Measurements from ENCODE around the gene FBXO31.
"Not testable (repeated sequence)": the region's sequence is repeated elsewhere in the genome, so short reads cannot be mapped to it uniquely, and the experiment has no call there.

FBXO31 gene

DNA sequence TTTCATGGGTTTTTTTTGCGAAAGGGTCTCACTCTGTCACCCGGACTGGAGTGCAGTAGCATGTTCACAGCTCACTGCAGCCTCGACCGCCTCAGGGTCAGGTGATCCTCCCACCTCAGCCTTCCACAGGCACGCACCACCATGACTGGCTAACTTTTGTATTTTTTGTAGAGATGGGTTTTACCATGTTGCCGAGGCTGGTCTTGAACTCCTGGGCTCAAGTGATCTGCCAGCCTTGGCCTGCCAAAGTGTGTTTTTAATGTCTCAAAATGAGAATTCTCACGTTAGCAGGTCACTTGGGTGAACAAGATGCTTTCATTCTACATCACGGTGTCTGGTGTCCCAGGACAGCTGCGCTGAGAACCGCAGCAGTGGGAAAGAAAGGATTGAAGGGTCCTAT is 3.2 kb downstream of the FBXO31 start:
- no peaks in the 10 kb centered on the region for H3K27me3 ChIP-seq (ENCODE audit: insufficient read depth, insufficient read length)
- DNase-seq (ENCODE audit: low read depth, low spot score) = no peak
- H3K4me1 ChIP-seq (ENCODE audit: insufficient read depth, insufficient read length) = no peaks in the 10 kb centered on the region
- peaks cover 7% of the 10 kb centered on the region for H3K9me3 ChIP-seq (ENCODE audit: insufficient read depth, low read length)
- no peak overlapping the region for H3K4me3 ChIP-seq (ENCODE audit: insufficient read length, low read depth)
- no peak overlapping the region for H3K9ac ChIP-seq (ENCODE audit: insufficient read length, low read depth)
- peaks cover 12% of the 10 kb centered on the region for H3K36me3 ChIP-seq (ENCODE audit: insufficient read depth, insufficient read length, low read length)
- TF ChIP-seq ZNF274 (IDR thresholded peaks at IDR 0.05; ENCODE audit: low read depth, low read length) (no peak), SUZ12 (IDR thresholded peaks at IDR 0.05; ENCODE audit: extremely low read depth, insufficient read depth, insufficient read length) (no peak)

DNA sequence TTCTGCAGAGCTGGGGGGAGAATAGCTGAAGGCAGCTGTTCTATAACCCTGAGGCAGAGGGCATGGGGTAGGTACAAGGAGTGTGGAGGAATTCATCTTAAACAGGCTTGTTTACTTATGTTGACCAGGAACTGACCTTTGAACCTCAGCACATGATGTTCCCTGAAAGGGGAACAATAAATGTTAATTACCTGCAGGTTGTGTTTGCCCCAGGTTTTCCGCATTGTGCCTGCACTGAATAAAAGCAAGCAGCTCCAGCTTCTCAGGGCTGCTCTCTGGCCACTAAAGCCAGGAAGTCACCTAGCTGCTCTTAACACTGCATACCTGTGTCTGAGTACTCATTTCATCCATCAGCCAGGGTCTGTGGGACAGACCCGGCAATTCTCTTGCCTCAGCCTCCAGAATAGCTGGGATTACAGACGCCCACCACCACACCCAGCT is 4.2 kb downstream of the FBXO31 start:
- peaks cover 16% of the 10 kb centered on the region for H3K36me3 ChIP-seq (ENCODE audit: insufficient read depth, insufficient read length, low read length)
- not testable (repeated sequence) for H3K4me3 ChIP-seq (ENCODE audit: insufficient read length, low read depth); H3K4me1 ChIP-seq (ENCODE audit: insufficient read depth, insufficient read length); H3K9ac ChIP-seq (ENCODE audit: insufficient read length, low read depth); H3K27me3 ChIP-seq (ENCODE audit: insufficient read depth, insufficient read length); DNase-seq (ENCODE audit: low read depth, low spot score); H3K9me3 ChIP-seq (ENCODE audit: insufficient read depth, low read length)

DNA sequence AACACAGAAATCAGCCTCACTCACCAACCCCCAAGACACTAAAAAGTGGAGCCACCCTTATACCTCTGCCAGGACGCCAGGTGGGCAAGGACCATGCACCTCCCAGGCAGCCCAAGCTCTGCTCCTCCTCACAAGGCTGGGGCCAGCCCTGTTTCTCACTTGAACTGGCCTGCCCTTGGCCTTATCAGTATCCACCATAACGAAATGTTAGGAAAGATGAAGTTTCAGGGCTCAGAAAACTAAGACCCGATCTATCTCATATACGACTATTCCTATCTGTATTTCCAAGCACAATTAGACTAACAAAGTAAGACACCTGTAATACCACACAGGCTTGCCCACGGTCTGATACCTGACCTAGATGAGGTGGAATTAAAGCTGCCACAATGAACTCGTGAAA is 6.9 kb downstream of the FBXO31 start:
- no peaks in the 10 kb centered on the region for H3K4me1 ChIP-seq (ENCODE audit: insufficient read depth, insufficient read length)
- H3K27me3 ChIP-seq (ENCODE audit: insufficient read depth, insufficient read length) = no peaks in the 10 kb centered on the region
- H3K36me3 ChIP-seq (ENCODE audit: insufficient read depth, insufficient read length, low read length) = peaks cover 30% of the 10 kb centered on the region
- no peak for DNase-seq (ENCODE audit: low read depth, low spot score)
- TF ChIP-seq SUZ12 (IDR thresholded peaks at IDR 0.05; ENCODE audit: extremely low read depth, insufficient read depth, insufficient read length) (no peak), YY1 (IDR thresholded peaks at IDR 0.05; ENCODE audit: insufficient read depth, insufficient read length) (no peak), ZNF274 (IDR thresholded peaks at IDR 0.05; ENCODE audit: low read depth, low read length) (no peak)
- H3K9ac ChIP-seq (ENCODE audit: insufficient read length, low read depth) = no peak overlapping the region
- no peak overlapping the region for H3K4me3 ChIP-seq (ENCODE audit: insufficient read length, low read depth)
- H3K9me3 ChIP-seq (ENCODE audit: insufficient read depth, low read length) = peaks cover 7% of the 10 kb centered on the region

- no peak for DNase-seq (ENCODE audit: low read depth, low spot score)
- Histone ChIP-seq H3K36me3 (ENCODE audit: insufficient read depth, insufficient read length, low read length) (peaks cover 30% of the 10 kb centered on the region), H3K9ac (ENCODE audit: insufficient read length, low read depth) (no peak overlapping the region), H3K27me3 (ENCODE audit: insufficient read depth, insufficient read length) (no peaks in the 10 kb centered on the region), H3K4me3 (ENCODE audit: insufficient read length, low read depth) (no peak overlapping the region), H3K9me3 (ENCODE audit: insufficient read depth, low read length) (peaks cover 7% of the 10 kb centered on the region), H3K4me1 (ENCODE audit: insufficient read depth, insufficient read length) (peaks cover 2% of the 10 kb centered on the region)
- TF ChIP-seq YY1 (IDR thresholded peaks at IDR 0.05; ENCODE audit: insufficient read depth, insufficient read length) (no peak), ZNF274 (IDR thresholded peaks at IDR 0.05; ENCODE audit: low read depth, low read length) (no peak), SUZ12 (IDR thresholded peaks at IDR 0.05; ENCODE audit: extremely low read depth, insufficient read depth, insufficient read length) (no peak)
Measured at GRCh38 chr16:87375426-87376135, 8.0 kb downstream of the FBXO31 start.

DNA sequence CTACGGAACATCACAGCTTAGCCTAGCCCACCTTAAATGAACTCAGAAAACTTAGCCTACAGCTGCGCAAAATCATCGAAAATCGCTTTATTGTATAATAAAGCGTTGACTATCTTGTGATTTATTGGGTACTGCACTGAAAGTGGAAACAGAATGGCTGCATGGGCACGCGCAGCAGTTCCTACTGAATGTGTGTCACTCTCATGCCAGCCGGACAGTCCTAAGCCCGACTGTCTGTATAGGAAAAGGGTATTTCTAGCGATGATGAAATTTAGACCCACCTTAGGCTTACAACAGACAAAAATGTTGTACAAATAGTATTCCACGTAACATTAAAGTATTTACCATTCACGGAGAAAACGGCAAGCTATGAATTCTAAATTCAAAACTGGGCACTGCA is 9.3 kb downstream of the FBXO31 start:
- no peaks in the 10 kb centered on the region for H3K27me3 ChIP-seq (ENCODE audit: insufficient read depth, insufficient read length)
- no peak for TF ChIP-seq YY1 (IDR thresholded peaks at IDR 0.05; ENCODE audit: insufficient read depth, insufficient read length)
- peaks cover 27% of the 10 kb centered on the region for H3K36me3 ChIP-seq (ENCODE audit: insufficient read depth, insufficient read length, low read length)
- no peak for DNase-seq (ENCODE audit: low read depth, low spot score)
- no peak overlapping the region for H3K9ac ChIP-seq (ENCODE audit: insufficient read length, low read depth)
- no peak overlapping the region for H3K4me3 ChIP-seq (ENCODE audit: insufficient read length, low read depth)
- peaks cover 7% of the 10 kb centered on the region for H3K4me1 ChIP-seq (ENCODE audit: insufficient read depth, insufficient read length)
- H3K9me3 ChIP-seq (ENCODE audit: insufficient read depth, low read length) = peaks cover 5% of the 10 kb centered on the region

- Histone ChIP-seq H3K4me1 (ENCODE audit: insufficient read depth, insufficient read length) (peaks cover 9% of the 10 kb centered on the region), H3K27me3 (ENCODE audit: insufficient read depth, insufficient read length) (no peaks in the 10 kb centered on the region), H3K4me3 (ENCODE audit: insufficient read length, low read depth) (no peak overlapping the region), H3K9me3 (ENCODE audit: insufficient read depth, low read length) (no peaks in the 10 kb centered on the region), H3K9ac (ENCODE audit: insufficient read length, low read depth) (no peak overlapping the region), H3K36me3 (ENCODE audit: insufficient read depth, insufficient read length, low read length) (peaks cover 23% of the 10 kb centered on the region)
- TF ChIP-seq ZNF274 (IDR thresholded peaks at IDR 0.05; ENCODE audit: low read depth, low read length) = no peak
- no peak for TF ChIP-seq YY1 (IDR thresholded peaks at IDR 0.05; ENCODE audit: insufficient read depth, insufficient read length)
- TF ChIP-seq SUZ12 (IDR thresholded peaks at IDR 0.05; ENCODE audit: extremely low read depth, insufficient read depth, insufficient read length) = no peak
- no peak for DNase-seq (ENCODE audit: low read depth, low spot score)
Measured at GRCh38 chr16:87372305-87372704, 11.3 kb downstream of the FBXO31 start.

- no peak for DNase-seq (ENCODE audit: low read depth, low spot score)
- H3K36me3 ChIP-seq (ENCODE audit: insufficient read depth, insufficient read length, low read length) = peaks cover 31% of the 10 kb centered on the region
- H3K4me3 ChIP-seq (ENCODE audit: insufficient read length, low read depth) = no peak overlapping the region
- no peak overlapping the region for H3K9ac ChIP-seq (ENCODE audit: insufficient read length, low read depth)
- peaks cover 10% of the 10 kb centered on the region for H3K4me1 ChIP-seq (ENCODE audit: insufficient read depth, insufficient read length)
- no peaks in the 10 kb centered on the region for H3K9me3 ChIP-seq (ENCODE audit: insufficient read depth, low read length)
- H3K27me3 ChIP-seq (ENCODE audit: insufficient read depth, insufficient read length) = no peaks in the 10 kb centered on the region
- TF ChIP-seq YY1 (IDR thresholded peaks at IDR 0.05; ENCODE audit: insufficient read depth, insufficient read length) (no peak), ZNF274 (IDR thresholded peaks at IDR 0.05; ENCODE audit: low read depth, low read length) (no peak), SUZ12 (IDR thresholded peaks at IDR 0.05; ENCODE audit: extremely low read depth, insufficient read depth, insufficient read length) (no peak)
Measured at GRCh38 chr16:87371261-87371866, 12.2 kb downstream of the FBXO31 start.
